ENCODE measurements around the gene IL4R.

The IL4R gene

GRCh38 chr16:27304881-27305745 is 8.7 kb upstream of the IL4R start:
- no CpG with 5 or more reads among the region's 5 CpGs for WGBS (ENCODE audit: insufficient coverage, insufficient read length)
- no peak overlapping the region for H3K4me3 ChIP-seq (ENCODE audit: low read length)
- no peaks in the 10 kb centered on the region for H3K36me3 ChIP-seq (ENCODE audit: control insufficient read depth, insufficient read depth, low read length)
- DNase-seq (ENCODE audit: low read depth, low spot score): no peak
- H3K4me1 ChIP-seq (ENCODE audit: control insufficient read depth, insufficient read depth, low read length): no peaks in the 10 kb centered on the region
- H3K27me3 ChIP-seq (ENCODE audit: control insufficient read depth, insufficient read depth, low read length): no peaks in the 10 kb centered on the region
- H3K27ac ChIP-seq (ENCODE audit: low read length): no peak overlapping the region
- H3K9me3 ChIP-seq (ENCODE audit: control insufficient read depth, insufficient read depth, low read length): no peaks in the 10 kb centered on the region

GRCh38 chr16:27305839-27306442 is 7.8 kb upstream of the IL4R start:
- Histone ChIP-seq H3K4me3 (ENCODE audit: low read length) (no peak overlapping the region), H3K9me3 (ENCODE audit: control insufficient read depth, insufficient read depth, low read length) (no peaks in the 10 kb centered on the region), H3K27ac (ENCODE audit: low read length) (no peak overlapping the region), H3K4me1 (ENCODE audit: control insufficient read depth, insufficient read depth, low read length) (no peaks in the 10 kb centered on the region), H3K27me3 (ENCODE audit: control insufficient read depth, insufficient read depth, low read length) (no peaks in the 10 kb centered on the region), H3K36me3 (ENCODE audit: control insufficient read depth, insufficient read depth, low read length) (no peaks in the 10 kb centered on the region)
- DNase-seq (ENCODE audit: low read depth, low spot score): no peak
- WGBS (ENCODE audit: insufficient coverage, insufficient read length): 100% methylated on average over 2 of the region's 9 CpGs

GRCh38 chr16:27308792-27309191 is 5.0 kb upstream of the IL4R start:
- Histone ChIP-seq H3K4me3 (ENCODE audit: low read length) (no peak overlapping the region), H3K9me3 (ENCODE audit: control insufficient read depth, insufficient read depth, low read length) (no peaks in the 10 kb centered on the region), H3K4me1 (ENCODE audit: control insufficient read depth, insufficient read depth, low read length) (no peaks in the 10 kb centered on the region), H3K36me3 (ENCODE audit: control insufficient read depth, insufficient read depth, low read length) (no peaks in the 10 kb centered on the region), H3K27ac (ENCODE audit: low read length) (no peak overlapping the region), H3K27me3 (ENCODE audit: control insufficient read depth, insufficient read depth, low read length) (no peaks in the 10 kb centered on the region)
- WGBS (ENCODE audit: insufficient coverage, insufficient read length): no CpG with 5 or more reads among the region's 1 CpG
- no peak for DNase-seq (ENCODE audit: low read depth, low spot score)

GRCh38 chr16:27310576-27311447 is 3.0 kb upstream of the IL4R start:
- Histone ChIP-seq H3K27me3 (ENCODE audit: control insufficient read depth, insufficient read depth, low read length) (no peaks in the 10 kb centered on the region), H3K4me3 (ENCODE audit: low read length) (no peak overlapping the region), H3K9me3 (ENCODE audit: control insufficient read depth, insufficient read depth, low read length) (no peaks in the 10 kb centered on the region), H3K4me1 (ENCODE audit: control insufficient read depth, insufficient read depth, low read length) (peaks cover 5% of the 10 kb centered on the region; the same call in 1 of the 2 replicates), H3K27ac (ENCODE audit: low read length) (no peak overlapping the region), H3K36me3 (ENCODE audit: control insufficient read depth, insufficient read depth, low read length) (no peaks in the 10 kb centered on the region)
- no CpG with 5 or more reads among the region's 16 CpGs for WGBS (ENCODE audit: insufficient coverage, insufficient read length)
- DNase-seq (ENCODE audit: low read depth, low spot score): no peak

- Histone ChIP-seq H3K36me3 (ENCODE audit: control insufficient read depth, insufficient read depth, low read length) (no peaks in the 10 kb centered on the region), H3K4me3 (ENCODE audit: low read length) (no peak overlapping the region), H3K27ac (ENCODE audit: low read length) (no peak overlapping the region), H3K27me3 (ENCODE audit: control insufficient read depth, insufficient read depth, low read length) (no peaks in the 10 kb centered on the region), H3K9me3 (ENCODE audit: control insufficient read depth, insufficient read depth, low read length) (no peaks in the 10 kb centered on the region), H3K4me1 (ENCODE audit: control insufficient read depth, insufficient read depth, low read length) (peaks cover 5% of the 10 kb centered on the region; the same call in 1 of the 2 replicates)
- WGBS (ENCODE audit: insufficient coverage, insufficient read length): no CpG with 5 or more reads among the region's 8 CpGs
- DNase-seq (ENCODE audit: low read depth, low spot score): no peak
Measured at GRCh38 chr16:27311448-27311830, 2.3 kb upstream of the IL4R start.

GRCh38 chr16:27311897-27312303 is 1.9 kb upstream of the IL4R start:
- H3K4me1 ChIP-seq (ENCODE audit: control insufficient read depth, insufficient read depth, low read length): peaks cover 5% of the 10 kb centered on the region; the same call in 1 of the 2 replicates
- H3K4me3 ChIP-seq (ENCODE audit: low read length): no peak overlapping the region
- no CpG with 5 or more reads among the region's 7 CpGs for WGBS (ENCODE audit: insufficient coverage, insufficient read length)
- no peak for DNase-seq (ENCODE audit: low read depth, low spot score)
- no peak overlapping the region for H3K27ac ChIP-seq (ENCODE audit: low read length)
- H3K9me3 ChIP-seq (ENCODE audit: control insufficient read depth, insufficient read depth, low read length): no peaks in the 10 kb centered on the region
- H3K27me3 ChIP-seq (ENCODE audit: control insufficient read depth, insufficient read depth, low read length): no peaks in the 10 kb centered on the region
- H3K36me3 ChIP-seq (ENCODE audit: control insufficient read depth, insufficient read depth, low read length): no peaks in the 10 kb centered on the region

- no CpG with 5 or more reads among the region's 11 CpGs for WGBS (ENCODE audit: insufficient coverage, insufficient read length)
- H3K4me1 ChIP-seq (ENCODE audit: control insufficient read depth, insufficient read depth, low read length): peaks cover 6% of the 10 kb centered on the region; the same call in 1 of the 2 replicates
- no peaks in the 10 kb centered on the region for H3K27me3 ChIP-seq (ENCODE audit: control insufficient read depth, insufficient read depth, low read length)
- no peak overlapping the region for H3K27ac ChIP-seq (ENCODE audit: low read length)
- peak overlapping the region; percentile 96; the same call in 1 of the 2 replicates for H3K4me3 ChIP-seq (ENCODE audit: low read length)
- H3K36me3 ChIP-seq (ENCODE audit: control insufficient read depth, insufficient read depth, low read length): no peaks in the 10 kb centered on the region
- DNase-seq (ENCODE audit: low read depth, low spot score): no peak
- no peaks in the 10 kb centered on the region for H3K9me3 ChIP-seq (ENCODE audit: control insufficient read depth, insufficient read depth, low read length)
Measured at GRCh38 chr16:27312580-27313421, 973 bp upstream of the IL4R start.

- H3K27me3 ChIP-seq (ENCODE audit: control insufficient read depth, insufficient read depth, low read length): no peaks in the 10 kb centered on the region
- H3K4me1 ChIP-seq (ENCODE audit: control insufficient read depth, insufficient read depth, low read length): peaks cover 10% of the 10 kb centered on the region; the same call in 1 of the 2 replicates
- peak overlapping the region; percentile 96 for H3K4me3 ChIP-seq (ENCODE audit: low read length)
- H3K27ac ChIP-seq (ENCODE audit: low read length): no peak overlapping the region
- H3K36me3 ChIP-seq (ENCODE audit: control insufficient read depth, insufficient read depth, low read length): no peaks in the 10 kb centered on the region
- no peak for DNase-seq (ENCODE audit: low read depth, low spot score)
- no peaks in the 10 kb centered on the region for H3K9me3 ChIP-seq (ENCODE audit: control insufficient read depth, insufficient read depth, low read length)
- WGBS (ENCODE audit: insufficient coverage, insufficient read length): no CpG with 5 or more reads among the region's 39 CpGs
Measured at GRCh38 chr16:27314161-27314723, 468 bp downstream of the IL4R start.

- Histone ChIP-seq H3K27ac (ENCODE audit: low read length) (no peak overlapping the region), H3K4me3 (ENCODE audit: low read length) (no peak overlapping the region), H3K27me3 (ENCODE audit: control insufficient read depth, insufficient read depth, low read length) (no peaks in the 10 kb centered on the region), H3K36me3 (ENCODE audit: control insufficient read depth, insufficient read depth, low read length) (no peaks in the 10 kb centered on the region), H3K9me3 (ENCODE audit: control insufficient read depth, insufficient read depth, low read length) (no peaks in the 10 kb centered on the region), H3K4me1 (ENCODE audit: control insufficient read depth, insufficient read depth, low read length) (peaks cover 10% of the 10 kb centered on the region; the same call in 1 of the 2 replicates)
- DNase-seq (ENCODE audit: low read depth, low spot score): no peak
- WGBS (ENCODE audit: insufficient coverage, insufficient read length): no CpG with 5 or more reads among the region's 2 CpGs
Measured at GRCh38 chr16:27314986-27315332, 1.2 kb downstream of the IL4R start.

Data from iPS DF 6.9 (cell line).